HCEC 1CT (cell line): ENCODE data around the gene NUDT7.

Experiments
- DNase-seq: peaks from one replicate; pipeline ENCODE4 v3.0.0-alpha.2; 2017

Gene NUDT7

GRCh38 chr16:77722309-77723107 is at the start of gene NUDT7:
TSS of gene NUDT7 (plus strand) at chr16:77722514. CDS start at chr16:77722583, 69 bp downstream.
- peak; percentile 95 for DNase-seq

DNA sequence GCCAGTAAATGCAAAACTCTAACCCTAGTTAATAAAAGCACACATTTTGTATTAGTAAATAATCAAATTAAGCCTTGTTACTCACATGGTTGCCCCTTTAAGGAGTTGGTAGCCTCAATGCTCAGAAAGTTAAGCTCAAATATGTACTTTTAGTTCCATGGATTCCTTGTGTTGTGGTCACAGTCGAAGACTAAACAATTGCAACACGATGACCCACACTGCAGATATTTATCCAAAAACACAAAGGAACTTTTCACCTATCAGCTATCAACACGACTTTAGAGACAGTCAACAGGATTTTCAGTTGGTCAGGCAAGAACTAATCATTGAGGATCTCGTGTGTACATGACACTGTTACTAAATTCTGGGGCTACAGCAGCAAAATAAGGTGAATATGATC is 47.4 kb upstream of the NUDT7 start:
- peak; percentile 45 for DNase-seq

DNA sequence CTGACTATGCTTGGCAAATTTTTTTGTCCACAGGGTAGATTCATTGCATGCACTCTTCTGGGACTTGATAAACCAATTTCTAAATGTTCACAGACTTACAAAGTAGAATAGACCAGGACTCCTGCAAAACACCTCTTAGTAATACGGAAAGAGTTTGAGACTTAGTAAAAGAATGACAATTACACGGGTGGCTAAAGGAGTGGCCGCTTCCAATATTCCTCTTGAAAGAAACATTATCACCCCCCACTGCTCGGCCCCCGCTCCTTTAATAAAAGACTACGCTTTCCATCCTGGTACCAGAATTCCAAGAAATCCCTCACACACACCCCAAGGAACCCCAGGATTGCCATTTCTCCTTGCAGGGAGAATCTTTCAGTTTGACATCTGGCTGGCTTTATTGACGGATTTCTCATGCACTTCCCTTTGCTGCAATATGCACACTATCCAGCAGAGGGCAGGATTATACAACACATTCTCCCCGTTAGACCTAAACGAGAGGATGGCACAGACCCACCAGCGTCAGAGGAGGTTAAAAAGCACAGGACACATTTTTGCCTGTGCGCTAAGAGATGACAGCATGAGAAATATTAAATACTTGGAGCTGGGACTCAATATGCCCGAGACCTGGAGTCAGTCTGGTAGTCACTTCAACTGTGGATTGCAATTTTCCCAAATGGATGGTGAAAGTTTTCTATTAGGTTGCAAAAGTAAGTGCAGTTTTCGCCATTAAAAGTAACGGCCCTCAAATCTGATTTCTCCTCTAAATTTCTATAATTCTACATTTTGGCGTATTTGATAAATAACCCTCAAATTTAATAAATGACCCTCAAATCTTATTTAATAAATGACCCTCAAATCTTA is 46.6 kb upstream of the NUDT7 start:
- peak; percentile 47 for DNase-seq

GRCh38 chr16:77677129-77677528 is 45.2 kb upstream of the NUDT7 start:
- no peak for DNase-seq

DNA sequence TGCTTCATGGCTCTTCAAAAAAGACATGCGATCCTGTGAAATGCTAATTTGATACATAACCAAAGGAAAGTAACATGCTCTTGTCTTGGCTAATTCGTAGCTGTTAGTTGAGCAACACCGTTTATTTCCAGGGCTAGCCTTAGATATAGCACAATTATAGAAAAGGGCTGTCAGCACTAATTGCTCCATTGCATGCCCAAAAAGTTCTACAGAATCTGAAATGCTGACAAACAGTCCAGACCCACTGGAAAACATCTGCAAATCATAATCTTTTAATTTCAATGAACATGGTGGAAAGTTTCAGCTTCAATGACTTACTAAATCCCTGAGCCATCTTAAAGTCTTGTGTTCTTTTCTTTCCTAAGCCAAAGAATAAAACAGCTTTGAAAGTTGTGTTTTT is 42.9 kb upstream of the NUDT7 start:
- no peak for DNase-seq

GRCh38 chr16:77679901-77680300 is 42.4 kb upstream of the NUDT7 start:
- DNase-seq = peak; percentile 41

GRCh38 chr16:77680496-77680895 is 41.8 kb upstream of the NUDT7 start:
- DNase-seq = no peak

DNA sequence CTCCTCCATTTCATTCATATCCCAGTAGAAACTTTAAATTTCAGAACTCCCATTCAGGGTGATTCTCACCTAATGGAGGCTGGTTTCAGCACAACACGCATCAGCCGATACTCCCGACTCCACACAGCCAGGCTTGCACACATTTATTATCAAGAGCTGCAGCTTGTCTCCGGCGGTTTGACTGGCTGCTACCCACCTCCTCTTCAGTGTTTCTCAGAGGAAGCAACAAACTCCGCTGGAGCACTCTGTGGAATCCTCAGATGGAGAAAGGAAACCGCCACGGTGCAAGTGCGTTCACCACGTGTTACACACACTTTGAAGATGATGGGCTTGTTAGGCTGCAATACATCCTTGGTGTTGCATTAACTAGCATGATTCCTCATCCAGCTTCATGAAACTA is 39.7 kb upstream of the NUDT7 start:
- DNase-seq = no peak

GRCh38 chr16:77683397-77684180 is 38.7 kb upstream of the NUDT7 start:
- DNase-seq = no peak

- no peak for DNase-seq
Measured at GRCh38 chr16:77684181-77684526, 38.2 kb upstream of the NUDT7 start.

DNA sequence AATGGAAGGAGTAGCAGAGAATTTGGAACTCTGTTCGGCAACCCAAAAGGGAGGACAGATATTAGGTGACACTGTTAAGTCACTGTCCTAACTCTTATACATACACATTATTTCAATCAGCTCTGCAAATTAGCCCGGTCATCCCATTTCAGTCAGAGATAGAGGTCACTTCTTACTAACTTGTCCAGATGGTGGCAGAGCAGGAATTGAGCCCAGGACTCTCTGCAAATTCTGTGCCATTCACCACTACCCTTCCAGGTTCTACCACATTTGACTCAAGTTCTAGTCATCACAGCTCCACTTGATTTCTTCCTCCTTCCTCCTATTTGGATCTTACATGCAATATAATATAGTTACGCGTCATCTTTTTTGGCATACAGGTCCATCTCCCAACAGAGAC is 35.9 kb upstream of the NUDT7 start:
- no peak for DNase-seq

DNA sequence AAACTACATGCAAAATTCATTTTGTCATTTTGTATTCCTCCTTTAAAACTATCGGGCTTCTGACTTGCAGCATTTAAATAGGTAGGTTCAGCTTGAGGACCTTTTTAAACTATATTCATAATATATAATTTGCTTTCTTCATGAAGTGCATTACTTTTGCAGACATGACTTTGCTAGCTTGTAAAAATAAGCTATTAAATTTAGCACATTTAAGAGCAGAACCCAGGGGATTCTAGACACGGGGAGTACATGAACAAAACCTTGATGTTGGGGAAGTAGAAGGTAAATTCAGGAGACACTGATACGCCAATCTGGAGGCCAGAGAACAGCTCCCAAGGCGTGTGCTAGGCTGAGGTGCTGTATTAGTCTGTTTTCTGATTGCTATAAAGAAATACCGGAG is 32.3 kb upstream of the NUDT7 start:
- DNase-seq = no peak

GRCh38 chr16:77690416-77690815 is 31.9 kb upstream of the NUDT7 start:
- DNase-seq = no peak

DNA sequence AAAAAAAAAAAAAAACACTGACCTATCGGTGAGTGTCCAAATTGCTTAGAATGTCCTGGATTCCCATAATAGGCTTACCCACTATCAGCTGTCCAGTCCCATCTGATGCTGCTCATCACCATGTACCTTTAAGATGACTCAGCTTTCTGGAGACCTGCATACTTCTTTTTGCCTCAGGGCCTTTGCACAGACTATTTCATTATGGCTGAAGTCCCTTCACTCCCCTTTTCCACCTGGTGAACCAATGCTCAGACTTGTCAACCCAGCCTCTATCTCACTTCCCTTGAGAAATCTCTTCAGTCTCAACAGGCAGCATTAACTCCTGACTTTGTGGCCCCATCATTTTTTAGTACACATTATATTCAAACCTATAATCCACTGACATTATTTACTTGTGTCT is 29.7 kb upstream of the NUDT7 start:
- no peak for DNase-seq

DNA sequence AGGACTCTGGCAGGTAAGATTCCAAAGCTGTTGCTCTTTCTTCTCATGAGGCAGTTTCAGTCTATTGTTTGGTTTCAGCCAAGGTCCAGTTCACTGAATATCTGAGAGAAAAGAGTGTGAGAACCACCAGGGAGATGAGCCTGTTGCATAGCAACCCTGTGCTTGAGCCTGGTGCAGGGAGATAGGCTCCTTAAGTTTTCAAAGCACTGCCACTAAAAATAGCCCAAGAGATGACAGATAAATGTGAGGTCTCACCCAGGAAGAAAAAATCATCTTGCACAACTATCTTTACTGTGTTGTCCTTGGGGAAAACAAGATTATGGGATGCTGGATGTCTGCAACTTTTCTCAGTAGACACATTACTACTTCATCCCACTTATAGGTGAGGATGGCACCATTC is 26.2 kb upstream of the NUDT7 start:
- no peak for DNase-seq

GRCh38 chr16:77700846-77701245 is 21.5 kb upstream of the NUDT7 start:
- no peak for DNase-seq

DNA sequence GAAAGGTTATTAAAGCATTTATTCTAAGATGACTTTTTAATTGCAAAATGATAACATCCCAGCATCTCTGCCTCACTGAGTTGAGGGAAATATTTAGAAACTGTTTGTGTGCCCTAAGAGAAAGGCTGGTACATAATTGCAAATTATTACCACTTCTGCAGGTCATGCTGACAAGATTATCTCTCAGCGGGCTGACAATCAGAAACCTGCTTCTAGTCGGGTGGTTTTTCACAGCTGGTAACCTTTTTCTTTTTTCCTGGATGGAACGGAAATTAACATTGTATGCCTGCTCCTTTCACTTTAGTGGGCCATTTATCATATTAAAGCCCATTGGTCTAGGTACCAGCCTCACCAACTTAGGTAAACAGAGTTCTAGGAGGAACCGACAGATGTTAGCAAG is 17.0 kb upstream of the NUDT7 start:
- DNase-seq = no peak

DNA sequence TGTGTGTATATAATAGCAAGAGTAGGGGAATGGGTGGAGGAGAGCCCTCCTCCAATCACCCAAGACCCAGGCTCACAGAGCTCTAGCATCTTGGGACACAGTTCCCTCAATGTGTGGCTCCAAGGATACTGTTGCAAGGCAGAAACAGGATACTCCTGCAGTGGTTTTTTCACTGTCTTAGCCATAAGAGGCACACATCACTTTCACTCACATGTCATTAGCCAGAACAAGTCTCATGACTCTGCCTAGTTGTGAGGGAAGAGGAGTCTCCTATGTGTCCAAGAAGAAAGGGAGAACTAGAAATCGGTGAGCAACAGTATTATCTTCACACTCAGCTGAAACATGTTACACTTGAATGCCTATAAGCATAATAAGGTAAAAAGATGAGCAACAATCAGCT is 11.1 kb upstream of the NUDT7 start:
- DNase-seq = no peak

GRCh38 chr16:77711775-77712174 is 10.5 kb upstream of the NUDT7 start:
- DNase-seq = peak; percentile 20

- no peak for DNase-seq
Measured at GRCh38 chr16:77715145-77715544, 7.2 kb upstream of the NUDT7 start.

DNA sequence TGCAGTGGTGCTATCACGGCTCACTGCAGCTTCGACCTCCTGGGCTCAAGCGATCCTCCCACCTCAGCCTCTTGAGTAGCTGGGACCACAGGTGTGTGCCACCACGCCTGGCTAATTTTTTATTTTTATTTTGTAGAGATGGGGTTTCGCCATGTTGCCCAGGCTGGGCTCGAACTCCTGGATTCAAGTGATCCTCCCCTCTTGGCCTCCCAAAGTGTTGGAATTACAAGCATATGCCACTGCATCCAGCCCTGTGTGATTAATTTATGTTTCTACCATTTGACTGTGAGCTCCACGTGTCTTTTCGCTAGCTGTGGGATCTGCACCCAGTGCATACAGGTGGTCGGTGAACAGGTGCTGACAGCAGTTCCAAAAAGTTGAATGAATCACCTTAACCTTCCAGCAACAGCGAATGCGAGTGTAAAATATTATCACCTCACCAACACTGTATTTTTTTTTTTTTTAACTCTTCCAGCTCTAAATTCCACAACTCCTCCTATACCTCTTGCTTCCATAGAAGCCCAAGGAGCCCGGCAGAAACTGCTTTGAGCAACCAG is 484 bp upstream of the NUDT7 start:
- DNase-seq = no peak

GRCh38 chr16:77723108-77723514 is 797 bp downstream of the NUDT7 start:
- DNase-seq = peak; percentile 50

DNA sequence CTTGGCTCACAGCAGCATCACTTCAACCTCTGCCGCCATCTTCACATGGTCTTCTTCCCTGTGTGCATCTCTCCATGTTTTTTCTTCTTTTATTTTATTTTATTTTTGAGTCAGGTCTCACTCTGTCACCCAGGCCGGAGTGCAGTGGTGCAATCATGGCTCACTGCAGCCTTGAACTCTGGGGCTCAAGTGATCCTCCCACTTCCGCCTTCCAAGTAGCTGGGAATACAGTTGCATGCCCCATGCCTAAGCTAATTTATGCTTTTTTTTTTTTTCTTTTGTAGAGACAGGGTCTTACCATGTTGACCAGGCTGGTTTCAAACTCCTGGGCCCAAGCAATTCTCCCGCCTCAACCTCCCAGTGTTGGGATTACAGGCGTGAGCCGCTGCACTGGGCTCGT is 1.9 kb downstream of the NUDT7 start:
- DNase-seq = no peak
